ENCODE measurements around the gene IQCF5.

GRCh38 chr3:51836606-51837005, 38.8 kb downstream of the IQCF5 start:
- TF ChIP-seq, protein P1, sequence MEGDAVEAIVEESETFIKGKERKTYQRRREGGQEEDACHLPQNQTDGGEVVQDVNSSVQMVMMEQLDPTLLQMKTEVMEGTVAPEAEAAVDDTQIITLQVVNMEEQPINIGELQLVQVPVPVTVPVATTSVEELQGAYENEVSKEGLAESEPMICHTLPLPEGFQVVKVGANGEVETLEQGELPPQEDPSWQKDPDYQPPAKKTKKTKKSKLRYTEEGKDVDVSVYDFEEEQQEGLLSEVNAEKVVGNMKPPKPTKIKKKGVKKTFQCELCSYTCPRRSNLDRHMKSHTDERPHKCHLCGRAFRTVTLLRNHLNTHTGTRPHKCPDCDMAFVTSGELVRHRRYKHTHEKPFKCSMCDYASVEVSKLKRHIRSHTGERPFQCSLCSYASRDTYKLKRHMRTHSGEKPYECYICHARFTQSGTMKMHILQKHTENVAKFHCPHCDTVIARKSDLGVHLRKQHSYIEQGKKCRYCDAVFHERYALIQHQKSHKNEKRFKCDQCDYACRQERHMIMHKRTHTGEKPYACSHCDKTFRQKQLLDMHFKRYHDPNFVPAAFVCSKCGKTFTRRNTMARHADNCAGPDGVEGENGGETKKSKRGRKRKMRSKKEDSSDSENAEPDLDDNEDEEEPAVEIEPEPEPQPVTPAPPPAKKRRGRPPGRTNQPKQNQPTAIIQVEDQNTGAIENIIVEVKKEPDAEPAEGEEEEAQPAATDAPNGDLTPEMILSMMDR (IDR thresholded peaks at IDR 0.05 in 4 of 5, conservative IDR thresholded peaks at IDR 0.05 in 1 of 5) = no peak
- TF ChIP-seq POLR2A (IDR thresholded peaks at IDR 0.05) = no peak
